HL-60 (cell line): Measurements from ENCODE around the gene HTR4.

ENCODE experiments used
- DNase-seq, 2 experiments: peaks; one replicate each; pipeline ENCODE4 v3.0.0-alpha.2; 2010 to 2020; ENCODE audit warnings: low read depth in 1 of 2, low spot score in 1 of 2
- H3K27ac ChIP-seq: fragments of 250-450 bp; sonication (Bioruptor Pico); replicated peaks from 2 replicates; pipeline ENCODE4 v1.5.1; 2020; ENCODE audit warnings: mild to moderate bottlenecking, moderate library complexity
- H3K27me3 ChIP-seq: fragments of 250-450 bp; sonication (Bioruptor Pico); 2 replicates; pipeline ENCODE4 v1.5.1; 2021; ENCODE audit warnings: mild to moderate bottlenecking, moderate library complexity; ENCODE audit not compliant: insufficient read depth, poor library complexity, severe bottlenecking
- H3K4me3 ChIP-seq: replicated peaks from 2 replicates; pipeline ENCODE4 v1.5.1; 2011; ENCODE audit warnings: mild to moderate bottlenecking, control low read depth, low read length; ENCODE audit not compliant: insufficient read depth
- CTCF ChIP-seq: IDR thresholded peaks from one replicate; pipeline ENCODE4 v1.5.1; 2011; ENCODE audit warnings: low read length, control low read depth, inconsistent platforms; ENCODE audit not compliant: insufficient read depth
- GABPA ChIP-seq: IDR thresholded peaks from 2 replicates; pipeline ENCODE4 v1.6.1; 2012; ENCODE audit warnings: low read depth
- POLR2AphosphoS5 ChIP-seq: IDR thresholded peaks from 2 replicates; pipeline ENCODE4 v1.6.1; 2012; ENCODE audit warnings: low read depth
- REST ChIP-seq: IDR thresholded peaks from 2 replicates; pipeline ENCODE4 v1.6.1; 2012; ENCODE audit warnings: low read depth; ENCODE audit not compliant: insufficient replicate concordance
- SPI1 ChIP-seq: IDR thresholded peaks from 2 replicates; pipeline ENCODE4 v1.6.1; 2012; ENCODE audit warnings: low read depth, mild to moderate bottlenecking, borderline replicate concordance

HTR4 gene

GRCh38 chr5:148615644-148616275, 38.6 kb downstream of the HTR4 start:
- TF ChIP-seq SPI1 (no peak), GABPA (no peak), POLR2AphosphoS5 (no peak), REST (no peak), CTCF (no peak)
- DNase-seq = no peak
- Histone ChIP-seq H3K4me3 (no peak overlapping the region), H3K27me3 (peaks cover 5% of the 10 kb centered on the region), H3K27ac (no peak overlapping the region)

GRCh38 chr5:148607406-148607805, 46.9 kb downstream of the HTR4 start:
- no peak overlapping the region for H3K4me3 ChIP-seq
- no peaks in the 10 kb centered on the region for H3K27me3 ChIP-seq
- H3K27ac ChIP-seq = no peak overlapping the region
- no peak for DNase-seq
- no peak for TF ChIP-seq SPI1
- no peak for TF ChIP-seq REST
- TF ChIP-seq POLR2AphosphoS5 = no peak
- TF ChIP-seq GABPA = no peak
- no peak for TF ChIP-seq CTCF

GRCh38 chr5:148606296-148606695, 48.0 kb downstream of the HTR4 start:
- Histone ChIP-seq H3K27ac (no peak overlapping the region), H3K4me3 (no peak overlapping the region), H3K27me3 (no peaks in the 10 kb centered on the region)
- no peak for DNase-seq
- no peak for TF ChIP-seq CTCF
- TF ChIP-seq SPI1 = no peak
- TF ChIP-seq POLR2AphosphoS5 = no peak
- TF ChIP-seq REST = no peak
- no peak for TF ChIP-seq GABPA
